HG02981 (cell line): ENCODE results near the gene MGST2.
"Not testable (repeated sequence)": the region's sequence is repeated elsewhere in the genome, so short reads cannot be mapped to it uniquely, and the experiment has no call there.

ENCODE experiments used
- ATAC-seq: cut with Tn5 transposase; IDR thresholded peaks from one replicate; pipeline ENCODE4 v1.9.1; 2021; ENCODE audit warnings: mild to moderate bottlenecking, moderate library complexity; ENCODE audit not compliant: unreplicated experiment

MGST2 gene

GRCh38 chr4:139665690-139666529 is at the start of gene MGST2:
MGST2 (plus strand) TSS chr4:139665819; CDS start chr4:139666020, 201 bp downstream.
- ATAC-seq, result peak; percentile 73

- no peak for ATAC-seq
Measured at GRCh38 chr4:139617702-139618490, 47.7 kb upstream of the MGST2 start.

- ATAC-seq, result no peak
Measured at GRCh38 chr4:139619644-139620043, 46.0 kb upstream of the MGST2 start.

- no peak for ATAC-seq
Measured at GRCh38 chr4:139622901-139623381, 42.7 kb upstream of the MGST2 start.

- no peak for ATAC-seq
Measured at GRCh38 chr4:139624441-139625092, 41.1 kb upstream of the MGST2 start.

- no peak for ATAC-seq
Measured at GRCh38 chr4:139625093-139625455, 40.5 kb upstream of the MGST2 start.

- ATAC-seq, result no peak
Measured at GRCh38 chr4:139625482-139625881, 40.1 kb upstream of the MGST2 start.

GRCh38 chr4:139628184-139629012 is 37.2 kb upstream of the MGST2 start:
- no peak for ATAC-seq

GRCh38 chr4:139629436-139630125 is 36.0 kb upstream of the MGST2 start:
- no peak for ATAC-seq

- ATAC-seq, result no peak
Measured at GRCh38 chr4:139630126-139630495, 35.5 kb upstream of the MGST2 start.

- no peak for ATAC-seq
Measured at GRCh38 chr4:139630991-139631390, 34.6 kb upstream of the MGST2 start.

GRCh38 chr4:139631791-139632190 is 33.8 kb upstream of the MGST2 start:
- no peak for ATAC-seq

GRCh38 chr4:139632739-139633138 is 32.9 kb upstream of the MGST2 start:
- ATAC-seq, result not testable (repeated sequence)

GRCh38 chr4:139633195-139633594 is 32.4 kb upstream of the MGST2 start:
- ATAC-seq, result no peak

- no peak for ATAC-seq
Measured at GRCh38 chr4:139633661-139634060, 32.0 kb upstream of the MGST2 start.

GRCh38 chr4:139635966-139636365 is 29.7 kb upstream of the MGST2 start:
- no peak for ATAC-seq

GRCh38 chr4:139638306-139638705 is 27.3 kb upstream of the MGST2 start:
- not testable (repeated sequence) for ATAC-seq

- no peak for ATAC-seq
Measured at GRCh38 chr4:139639654-139640053, 26.0 kb upstream of the MGST2 start.

- ATAC-seq, result no peak
Measured at GRCh38 chr4:139641218-139641617, 24.4 kb upstream of the MGST2 start.

- no peak for ATAC-seq
Measured at GRCh38 chr4:139642364-139642763, 23.3 kb upstream of the MGST2 start.
